ENCODE results near the gene FILIP1.

The FILIP1 gene

DNA sequence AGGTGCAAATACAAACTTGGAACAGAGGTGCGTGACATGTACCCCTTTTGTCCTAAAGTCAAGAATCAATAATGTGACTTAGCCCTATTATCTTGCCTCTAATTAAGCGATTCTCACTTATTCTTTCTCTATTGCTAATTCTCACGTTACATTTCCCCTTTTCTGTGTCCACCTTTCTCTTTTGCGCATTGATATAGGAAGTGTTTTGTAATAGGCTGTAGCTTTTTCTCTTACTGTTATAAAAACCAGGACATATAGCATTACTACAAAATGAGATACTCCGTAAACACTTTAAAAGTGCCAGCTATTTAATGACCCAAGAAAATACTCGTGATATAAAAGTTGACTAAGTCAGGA, 208.3 kb downstream of the FILIP1 start:
- H3K27ac ChIP-seq (ENCODE audit: low read depth, low read length): peak overlapping the region; percentile 86
- peaks cover 8% of the 10 kb centered on the region; the same call in 1 of the 2 replicates for H3F3A ChIP-seq (ENCODE audit: insufficient read depth)
- H3K9ac ChIP-seq (ENCODE audit: low read length): peak overlapping the region; percentile 81
- TF ChIP-seq, protein P1, sequence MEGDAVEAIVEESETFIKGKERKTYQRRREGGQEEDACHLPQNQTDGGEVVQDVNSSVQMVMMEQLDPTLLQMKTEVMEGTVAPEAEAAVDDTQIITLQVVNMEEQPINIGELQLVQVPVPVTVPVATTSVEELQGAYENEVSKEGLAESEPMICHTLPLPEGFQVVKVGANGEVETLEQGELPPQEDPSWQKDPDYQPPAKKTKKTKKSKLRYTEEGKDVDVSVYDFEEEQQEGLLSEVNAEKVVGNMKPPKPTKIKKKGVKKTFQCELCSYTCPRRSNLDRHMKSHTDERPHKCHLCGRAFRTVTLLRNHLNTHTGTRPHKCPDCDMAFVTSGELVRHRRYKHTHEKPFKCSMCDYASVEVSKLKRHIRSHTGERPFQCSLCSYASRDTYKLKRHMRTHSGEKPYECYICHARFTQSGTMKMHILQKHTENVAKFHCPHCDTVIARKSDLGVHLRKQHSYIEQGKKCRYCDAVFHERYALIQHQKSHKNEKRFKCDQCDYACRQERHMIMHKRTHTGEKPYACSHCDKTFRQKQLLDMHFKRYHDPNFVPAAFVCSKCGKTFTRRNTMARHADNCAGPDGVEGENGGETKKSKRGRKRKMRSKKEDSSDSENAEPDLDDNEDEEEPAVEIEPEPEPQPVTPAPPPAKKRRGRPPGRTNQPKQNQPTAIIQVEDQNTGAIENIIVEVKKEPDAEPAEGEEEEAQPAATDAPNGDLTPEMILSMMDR (IDR thresholded peaks at IDR 0.05; ENCODE audit: insufficient read depth, low read length, poor library complexity, severe bottlenecking): no peak
- no peak for TF ChIP-seq EZH2phosphoT487 (conservative IDR thresholded peaks at IDR 0.05; ENCODE audit: low read length)
- peaks cover 76% of the 10 kb centered on the region for H3K79me2 ChIP-seq (ENCODE audit: insufficient read depth, low read length)
- peaks cover 11% of the 10 kb centered on the region; the same call in 1 of the 2 replicates for H4K20me1 ChIP-seq (ENCODE audit: low read depth, low read length)
- H2AFZ ChIP-seq (ENCODE audit: low read depth, low read length, severe bottlenecking): peak overlapping the region; percentile 53
- H3K9me3 ChIP-seq (ENCODE audit: insufficient read depth, low read length): no peaks in the 10 kb centered on the region
- H3K9me2 ChIP-seq (replicated peaks; ENCODE audit: insufficient read depth, low read length): no peaks in the 10 kb centered on the region
- peak overlapping the region; percentile 73 for H3K4me3 ChIP-seq (ENCODE audit: insufficient read depth, low read length, poor library complexity, severe bottlenecking)
- no peaks in the 10 kb centered on the region for H3K27me3 ChIP-seq (ENCODE audit: low read length)
- no peaks in the 10 kb centered on the region for H3K36me3 ChIP-seq (ENCODE audit: low read length)
- H3K4me2 ChIP-seq (ENCODE audit: low read depth, low read length, poor library complexity, severe bottlenecking): peak overlapping the region; percentile 76

DNA sequence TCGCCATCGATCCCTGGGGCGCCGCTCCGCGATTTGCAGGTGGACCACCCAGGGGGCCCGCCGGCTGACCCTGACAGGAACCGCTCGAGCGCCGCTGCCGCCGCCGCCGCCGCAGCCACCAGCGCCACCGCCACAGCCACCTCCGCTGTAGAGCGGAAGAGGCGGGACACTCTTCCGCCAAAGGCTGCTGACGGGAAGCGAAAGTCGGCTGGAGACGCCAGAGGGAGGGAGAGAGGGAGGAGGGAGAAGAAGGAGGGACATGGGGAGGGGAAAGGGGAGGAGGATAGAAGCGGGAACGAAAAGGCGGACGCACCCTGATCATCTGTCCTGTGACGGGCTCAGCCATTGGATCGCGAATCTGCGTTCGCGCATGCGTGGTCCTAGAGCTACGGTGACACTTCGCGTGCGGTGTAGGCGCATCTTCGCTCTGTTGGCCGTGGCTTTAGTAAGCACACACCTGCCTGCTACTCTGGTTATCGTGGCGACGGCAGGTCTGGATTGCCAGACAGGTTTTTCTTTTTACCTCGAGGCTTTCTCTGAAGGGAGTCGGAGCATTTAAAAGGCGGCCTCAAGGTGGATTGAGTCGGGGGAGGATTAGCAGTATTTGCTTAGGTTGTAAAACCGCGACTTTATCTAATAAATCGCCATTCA, 208.8 kb downstream of the FILIP1 start, which contains the start of gene TMEM30A:
TSS of gene TMEM30A (minus strand) at position 161 of the 651 bp plus-strand sequence. CDS start at position 7, 154 bp downstream.
- H3K27me3 ChIP-seq (ENCODE audit: low read length): no peaks in the 10 kb centered on the region
- peak within 1 kb of the TSS; percentile 93 for H3K4me2 ChIP-seq (ENCODE audit: low read depth, low read length, poor library complexity, severe bottlenecking)
- peaks cover 81% of the 10 kb centered on the region for H3K79me2 ChIP-seq (ENCODE audit: insufficient read depth, low read length)
- TF ChIP-seq, protein P1 (IDR thresholded peaks at IDR 0.05; ENCODE audit: insufficient read depth, low read length, poor library complexity, severe bottlenecking): no peak
- no peak for TF ChIP-seq EZH2phosphoT487 (conservative IDR thresholded peaks at IDR 0.05; ENCODE audit: low read length)
- H3K36me3 ChIP-seq (ENCODE audit: low read length): no peaks in the 10 kb centered on the region
- peaks cover 8% of the 10 kb centered on the region; the same call in 1 of the 2 replicates for H3F3A ChIP-seq (ENCODE audit: insufficient read depth)
- H3K9me2 ChIP-seq (replicated peaks; ENCODE audit: insufficient read depth, low read length): no peaks in the 10 kb centered on the region
- H4K20me1 ChIP-seq (ENCODE audit: low read depth, low read length): peaks cover 14% of the 10 kb centered on the region; the same call in 1 of the 2 replicates
- no peaks in the 10 kb centered on the region for H3K9me3 ChIP-seq (ENCODE audit: insufficient read depth, low read length)
- peak within 1 kb of the TSS; percentile 86 for H3K27ac ChIP-seq (ENCODE audit: low read depth, low read length)
- H3K9ac ChIP-seq (ENCODE audit: low read length): peak within 1 kb of the TSS; percentile 81
- peak within 1 kb of the TSS; percentile 66 for H2AFZ ChIP-seq (ENCODE audit: low read depth, low read length, severe bottlenecking)
- peak within 1 kb of the TSS; percentile 91 for H3K4me3 ChIP-seq (ENCODE audit: insufficient read depth, low read length, poor library complexity, severe bottlenecking)

DNA sequence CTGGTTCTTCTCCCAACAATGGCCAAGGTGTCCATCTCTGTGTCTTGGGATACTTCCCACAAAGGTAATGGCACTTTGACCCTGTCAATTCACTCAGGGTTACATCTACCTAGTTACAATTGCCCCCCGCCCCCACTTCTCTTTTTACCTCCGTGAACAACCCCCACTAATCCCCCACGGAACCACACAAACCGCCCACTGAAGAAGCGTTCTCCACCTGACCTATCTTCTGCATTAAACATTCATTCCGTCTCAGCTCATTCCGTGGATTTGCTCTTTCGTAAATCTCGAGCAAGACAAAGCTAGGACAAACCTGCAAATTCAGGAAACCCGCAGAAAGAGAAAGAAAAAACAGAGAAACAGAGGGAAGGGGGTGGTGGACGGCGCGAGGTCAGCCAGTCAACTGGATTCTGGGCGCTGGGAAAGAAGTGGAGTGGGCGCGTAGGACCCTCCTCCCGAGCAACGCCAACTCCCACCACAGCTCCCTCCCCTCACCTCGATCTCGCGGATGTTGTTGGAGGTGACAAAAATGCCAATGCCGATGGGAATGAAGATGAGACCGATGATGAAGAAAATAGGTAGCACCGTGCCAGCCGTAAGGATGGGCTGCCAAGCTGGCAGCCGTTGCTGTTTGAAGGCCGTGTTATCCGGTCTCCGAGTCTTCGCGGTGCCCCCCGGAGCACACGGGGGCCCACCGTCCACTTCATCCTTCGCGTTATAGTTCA, 209.5 kb downstream of the FILIP1 start:
- TF ChIP-seq EZH2phosphoT487 (conservative IDR thresholded peaks at IDR 0.05; ENCODE audit: low read length): no peak
- TF ChIP-seq, protein P1 (IDR thresholded peaks at IDR 0.05; ENCODE audit: insufficient read depth, low read length, poor library complexity, severe bottlenecking): no peak
- Histone ChIP-seq H3K79me2 (ENCODE audit: insufficient read depth, low read length) (peaks cover 88% of the 10 kb centered on the region), H3K27ac (ENCODE audit: low read depth, low read length) (peak overlapping the region; percentile 86)

More for the DNA sequence above, 209.5 kb downstream of the FILIP1 start:
- H3K9me3 ChIP-seq (ENCODE audit: insufficient read depth, low read length): no peaks in the 10 kb centered on the region
- peaks cover 14% of the 10 kb centered on the region; the same call in 1 of the 2 replicates for H4K20me1 ChIP-seq (ENCODE audit: low read depth, low read length)
- peak overlapping the region; percentile 81 for H3K9ac ChIP-seq (ENCODE audit: low read length)
- H3K27me3 ChIP-seq (ENCODE audit: low read length): no peaks in the 10 kb centered on the region
- peak overlapping the region; percentile 66 for H2AFZ ChIP-seq (ENCODE audit: low read depth, low read length, severe bottlenecking)
- H3K9me2 ChIP-seq (replicated peaks; ENCODE audit: insufficient read depth, low read length): no peaks in the 10 kb centered on the region
- peak overlapping the region; percentile 93 for H3K4me2 ChIP-seq (ENCODE audit: low read depth, low read length, poor library complexity, severe bottlenecking)
- peaks cover 8% of the 10 kb centered on the region; the same call in 1 of the 2 replicates for H3F3A ChIP-seq (ENCODE audit: insufficient read depth)
- H3K4me3 ChIP-seq (ENCODE audit: insufficient read depth, low read length, poor library complexity, severe bottlenecking): peak overlapping the region; percentile 91
- H3K36me3 ChIP-seq (ENCODE audit: low read length): no peaks in the 10 kb centered on the region

All from SU-DHL-6 (cell line).